ENCODE results near the gene COLQ.

DNA sequence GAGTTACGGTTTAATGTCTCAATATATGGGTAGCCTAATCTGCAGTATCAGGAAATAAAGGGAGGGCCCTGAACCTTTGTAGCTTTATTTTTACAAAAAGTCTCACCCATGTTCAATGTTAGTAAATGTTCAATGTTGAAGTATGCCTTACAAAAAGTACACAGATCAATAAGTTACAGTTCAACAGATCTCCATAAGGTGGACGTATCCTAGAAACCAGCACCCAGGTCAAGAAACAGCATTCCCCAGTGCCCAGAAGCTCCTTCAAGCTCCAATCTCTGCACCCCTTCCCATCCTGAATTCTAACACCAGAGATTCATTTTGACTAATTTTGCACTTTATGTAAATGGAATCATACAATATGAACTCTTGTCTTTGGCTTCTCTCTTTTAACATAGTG, 31.3 kb downstream of the COLQ start:
- TF ChIP-seq, protein P1, sequence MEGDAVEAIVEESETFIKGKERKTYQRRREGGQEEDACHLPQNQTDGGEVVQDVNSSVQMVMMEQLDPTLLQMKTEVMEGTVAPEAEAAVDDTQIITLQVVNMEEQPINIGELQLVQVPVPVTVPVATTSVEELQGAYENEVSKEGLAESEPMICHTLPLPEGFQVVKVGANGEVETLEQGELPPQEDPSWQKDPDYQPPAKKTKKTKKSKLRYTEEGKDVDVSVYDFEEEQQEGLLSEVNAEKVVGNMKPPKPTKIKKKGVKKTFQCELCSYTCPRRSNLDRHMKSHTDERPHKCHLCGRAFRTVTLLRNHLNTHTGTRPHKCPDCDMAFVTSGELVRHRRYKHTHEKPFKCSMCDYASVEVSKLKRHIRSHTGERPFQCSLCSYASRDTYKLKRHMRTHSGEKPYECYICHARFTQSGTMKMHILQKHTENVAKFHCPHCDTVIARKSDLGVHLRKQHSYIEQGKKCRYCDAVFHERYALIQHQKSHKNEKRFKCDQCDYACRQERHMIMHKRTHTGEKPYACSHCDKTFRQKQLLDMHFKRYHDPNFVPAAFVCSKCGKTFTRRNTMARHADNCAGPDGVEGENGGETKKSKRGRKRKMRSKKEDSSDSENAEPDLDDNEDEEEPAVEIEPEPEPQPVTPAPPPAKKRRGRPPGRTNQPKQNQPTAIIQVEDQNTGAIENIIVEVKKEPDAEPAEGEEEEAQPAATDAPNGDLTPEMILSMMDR (optimal IDR thresholded peaks at IDR 0.05 in 1 of 3, IDR thresholded peaks at IDR 0.05 in 1 of 3, conservative IDR thresholded peaks at IDR 0.05 in 1 of 3; ENCODE audit: extremely low read depth in 1 of 3, insufficient read depth in 2 of 3, low read length in 3 of 3) = no peak
- TF ChIP-seq EZH2 (IDR thresholded peaks at IDR 0.05; ENCODE audit: low read length) = no peak

Data from keratinocyte (primary cell).